HepG2 (cell line): ENCODE results near the gene C12orf43. TPM values are rescaled to one million over a fixed set of nuclear protein-coding genes. Genes with fewer than 3 reads are reported as not detected.
A peak's percentile ranks its signal among the peaks of the same experiment; 100 is the strongest.

Experiments used
- FLYWCH1 ChIP-seq: sonication (generic); formaldehyde crosslinking; IDR thresholded peaks from 2 replicates; pipeline ENCODE4 v1.8.1; 2023; ENCODE audit warnings: mild to moderate bottlenecking, missing genetic modification reagents
- GATA4 ChIP-seq: sonication (generic); IDR thresholded peaks from 2 replicates; pipeline ENCODE4 v1.6.1; 2016; ENCODE audit warnings: antibody characterized with exemption, low read depth, borderline replicate concordance
- GATAD1 ChIP-seq: IDR thresholded peaks from 2 replicates; pipeline ENCODE4 v1.6.1; 2016; ENCODE audit warnings: missing genetic modification reagents, missing compliant biosample characterization
- HNF1B ChIP-seq: sonication (generic); formaldehyde crosslinking; IDR thresholded peaks from 2 replicates; pipeline ENCODE4 v1.5.1; 2020; ENCODE audit warnings: mild to moderate bottlenecking, moderate library complexity, missing genetic modification reagents
- REST ChIP-seq, 2 experiments: IDR thresholded peaks; 2 replicates each; pipeline ENCODE4 v1.6.1; 2011 to 2012; ENCODE audit warnings: low read length in 2 of 2, borderline replicate concordance in 1 of 2, low read depth in 1 of 2, mild to moderate bottlenecking in 1 of 2, moderate library complexity in 1 of 2
- SP5 ChIP-seq: IDR thresholded peaks from 2 replicates; pipeline ENCODE4 v1.6.1; 2016; ENCODE audit warnings: low read depth, borderline replicate concordance
- ZNF543 ChIP-seq: sonication (generic); formaldehyde crosslinking; IDR thresholded peaks from 2 replicates; pipeline ENCODE4 v1.4.0; 2020; ENCODE audit warnings: mild to moderate bottlenecking, missing genetic modification reagents
- ZNF850 ChIP-seq: sonication (generic); formaldehyde crosslinking; conservative IDR thresholded peaks from 2 replicates; pipeline ENCODE4 v1.9.0; 2021; ENCODE audit warnings: mild to moderate bottlenecking, missing genetic modification reagents
- ZSCAN22 ChIP-seq: sonication (generic); formaldehyde crosslinking; IDR thresholded peaks from 2 replicates; pipeline ENCODE4 v1.4.0; 2020; ENCODE audit warnings: mild to moderate bottlenecking, missing genetic modification reagents
- ZSCAN30 ChIP-seq: sonication (generic); formaldehyde crosslinking; IDR thresholded peaks from 2 replicates; pipeline ENCODE4 v1.5.0; 2020; ENCODE audit warnings: mild to moderate bottlenecking, missing genetic modification reagents
- polyA plus RNA-seq, 8 experiments: library from polyadenylated mRNA; depleted of rRNA in 3 of 8; stranded (reverse) in 7 of 8; unstranded in 1 of 8; fragments of >200 nt; fragmentation: Illumina TruSeq in 4 of 8; extraction: Trizol in 4 of 8; gene quantifications; 2 replicates each; pipeline versions ENCODE4 v1.2.1 to v1.2.3, GENCODE V29; 2011 to 2016; ENCODE audit warnings: low read depth in 4 of 8, missing spikeins in 1 of 8, mixed read lengths in 1 of 8; ENCODE audit not compliant: insufficient read depth in 1 of 8
- total RNA-seq, 5 experiments: library from RNA; depleted of rRNA; stranded (reverse); fragments of >200 nt; fragmentation: Illumina TruSeq; extraction: Trizol; gene quantifications; 2 replicates each; pipeline ENCODE4 v1.2.3, GENCODE V29; 2016; ENCODE audit warnings: low read depth in 1 of 5
- TF ChIP-seq, protein P1 (sequence below): sonication (generic); formaldehyde crosslinking; IDR thresholded peaks from 2 replicates; pipeline ENCODE4 v1.4.0; 2020; ENCODE audit warnings: mild to moderate bottlenecking, missing genetic modification reagents
- TF ChIP-seq, protein P2 (sequence below): sonication (generic); formaldehyde crosslinking; IDR thresholded peaks from 2 replicates; pipeline ENCODE4 v1.8.0; 2022; ENCODE audit warnings: missing genetic modification reagents, mild to moderate bottlenecking, inconsistent platforms, borderline replicate concordance

The C12orf43 gene
- total and polyA plus RNA-seq, 2 of the 13 experiments (the other 11 are each of a cell fraction or from before 2014, with no cell fraction given) = 7.9 to 11.1 TPM

GRCh38 chr12:121060149-121061001, 44.1 kb upstream of the C12orf43 start (continued):
- TF ChIP-seq, protein P1, sequence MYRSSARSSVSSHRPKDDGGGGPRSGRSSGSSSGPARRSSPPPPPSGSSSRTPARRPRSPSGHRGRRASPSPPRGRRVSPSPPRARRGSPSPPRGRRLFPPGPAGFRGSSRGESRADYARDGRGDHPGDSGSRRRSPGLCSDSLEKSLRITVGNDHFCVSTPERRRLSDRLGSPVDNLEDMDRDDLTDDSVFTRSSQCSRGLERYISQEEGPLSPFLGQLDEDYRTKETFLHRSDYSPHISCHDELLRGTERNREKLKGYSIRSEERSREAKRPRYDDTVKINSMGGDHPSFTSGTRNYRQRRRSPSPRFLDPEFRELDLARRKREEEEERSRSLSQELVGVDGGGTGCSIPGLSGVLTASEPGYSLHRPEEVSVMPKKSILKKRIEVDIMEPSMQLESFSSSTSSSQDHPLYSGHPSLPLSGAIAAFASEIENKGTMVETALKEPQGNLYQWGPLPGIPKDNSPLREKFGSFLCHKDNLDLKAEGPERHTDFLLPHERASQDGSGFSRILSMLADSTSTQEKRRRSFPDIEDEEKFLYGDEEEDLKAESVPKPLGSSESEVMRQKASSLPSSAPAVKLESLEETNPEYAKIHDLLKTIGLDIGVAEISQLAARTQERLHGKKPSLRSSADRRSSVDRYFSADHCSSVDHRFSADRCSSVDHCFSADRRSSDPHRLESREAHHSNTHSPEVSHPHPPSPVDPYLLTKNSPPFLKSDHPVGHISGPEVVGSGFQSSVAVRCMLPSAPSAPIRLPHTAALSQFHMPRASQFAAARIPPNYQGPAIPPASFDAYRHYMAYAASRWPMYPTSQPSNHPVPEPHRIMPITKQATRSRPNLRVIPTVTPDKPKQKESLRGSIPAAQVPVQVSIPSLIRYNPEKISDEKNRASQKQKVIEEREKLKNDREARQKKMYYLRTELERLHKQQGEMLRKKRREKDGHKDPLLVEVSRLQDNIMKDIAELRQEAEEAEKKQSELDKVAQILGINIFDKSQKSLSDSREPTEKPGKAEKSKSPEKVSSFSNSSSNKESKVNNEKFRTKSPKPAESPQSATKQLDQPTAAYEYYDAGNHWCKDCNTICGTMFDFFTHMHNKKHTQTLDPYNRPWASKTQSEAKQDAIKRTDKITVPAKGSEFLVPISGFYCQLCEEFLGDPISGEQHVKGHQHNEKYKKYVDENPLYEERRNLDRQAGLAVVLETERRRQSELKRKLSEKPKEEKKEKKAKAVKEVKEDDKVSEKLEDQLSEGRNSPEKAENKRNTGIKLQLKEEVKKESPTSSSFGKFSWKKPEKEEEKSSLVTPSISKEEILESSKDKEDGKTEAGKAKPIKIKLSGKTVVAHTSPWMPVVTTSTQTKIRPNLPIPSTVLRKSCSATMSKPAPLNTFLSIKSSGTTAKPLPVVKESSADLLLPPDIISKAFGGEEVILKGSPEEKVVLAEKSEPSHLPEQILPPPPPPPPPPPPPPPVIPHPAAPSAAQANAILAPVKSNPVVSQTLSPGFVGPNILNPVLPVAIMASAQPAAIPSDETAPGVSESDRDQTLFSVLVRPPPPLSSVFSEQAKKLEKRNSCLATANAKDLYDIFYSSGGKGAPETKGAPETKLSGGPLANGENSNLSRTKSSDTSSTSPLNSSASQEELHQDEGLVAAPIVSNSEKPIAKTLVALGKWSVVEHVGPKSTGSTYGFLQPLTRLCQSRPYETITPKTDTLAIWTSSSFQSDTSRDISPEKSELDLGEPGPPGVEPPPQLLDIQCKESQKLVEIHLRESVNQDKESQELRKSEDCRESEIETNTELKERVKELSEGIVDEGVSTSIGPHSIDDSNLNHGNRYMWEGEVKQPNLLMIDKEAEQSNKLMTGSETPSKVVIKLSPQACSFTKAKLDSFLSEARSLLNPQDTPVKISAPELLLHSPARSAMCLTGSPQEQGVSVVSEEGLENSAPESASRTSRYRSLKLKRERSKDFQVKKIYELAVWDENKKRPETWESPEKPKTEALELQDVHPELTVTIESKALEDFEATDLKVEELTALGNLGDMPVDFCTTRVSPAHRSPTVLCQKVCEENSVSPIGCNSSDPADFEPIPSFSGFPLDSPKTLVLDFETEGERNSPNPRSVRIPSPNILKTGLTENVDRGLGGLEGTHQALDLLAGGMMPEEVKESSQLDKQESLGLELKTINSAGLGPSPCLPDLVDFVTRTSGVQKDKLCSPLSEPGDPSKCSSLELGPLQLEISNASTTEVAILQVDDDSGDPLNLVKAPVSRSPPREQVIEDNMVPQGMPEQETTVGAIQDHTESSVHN (CRISPR knock-in tag) = no peak
- TF ChIP-seq GATA4 (no peak), ZNF543 (no peak), SP5 (CRISPR knock-in tag) (no peak), REST (IDR thresholded peaks at IDR 0.05; ENCODE audit: borderline replicate concordance in 1 of 2, low read depth in 1 of 2, low read length in 2 of 2) (no peak), ZSCAN22 (CRISPR knock-in tag) (no peak), ZSCAN30 (no peak), HNF1B (CRISPR knock-in tag) (no peak), GATAD1 (CRISPR knock-in tag) (peak; percentile 69), FLYWCH1 (no peak), ZNF850 (CRISPR knock-in tag) (no peak)
- TF ChIP-seq, protein P2, sequence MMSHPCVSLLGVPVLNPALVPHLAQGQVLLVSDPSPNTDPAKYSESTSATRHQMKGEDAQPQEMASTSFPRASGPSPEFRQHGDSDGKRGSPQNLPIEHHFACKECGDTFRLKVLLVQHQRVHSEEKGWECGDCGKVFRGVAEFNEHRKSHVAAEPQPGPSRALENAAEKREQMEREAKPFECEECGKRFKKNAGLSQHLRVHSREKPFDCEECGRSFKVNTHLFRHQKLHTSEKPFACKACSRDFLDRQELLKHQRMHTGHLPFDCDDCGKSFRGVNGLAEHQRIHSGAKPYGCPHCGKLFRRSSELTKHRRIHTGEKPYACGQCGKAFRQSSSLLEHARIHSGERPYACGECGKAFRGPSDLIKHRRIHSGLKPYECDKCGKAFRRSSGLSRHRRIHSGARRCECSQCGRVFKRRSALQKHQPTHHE (CRISPR knock-in tag) = no peak
